ENCODE measurements around the gene SCTR.

The SCTR gene

GRCh38 chr2:119466373-119466772 is 57.9 kb downstream of the SCTR start:
- no peak for TF ChIP-seq CTCF (IDR thresholded peaks at IDR 0.05; ENCODE audit: insufficient read depth, low read length)
- TF ChIP-seq, protein P1, sequence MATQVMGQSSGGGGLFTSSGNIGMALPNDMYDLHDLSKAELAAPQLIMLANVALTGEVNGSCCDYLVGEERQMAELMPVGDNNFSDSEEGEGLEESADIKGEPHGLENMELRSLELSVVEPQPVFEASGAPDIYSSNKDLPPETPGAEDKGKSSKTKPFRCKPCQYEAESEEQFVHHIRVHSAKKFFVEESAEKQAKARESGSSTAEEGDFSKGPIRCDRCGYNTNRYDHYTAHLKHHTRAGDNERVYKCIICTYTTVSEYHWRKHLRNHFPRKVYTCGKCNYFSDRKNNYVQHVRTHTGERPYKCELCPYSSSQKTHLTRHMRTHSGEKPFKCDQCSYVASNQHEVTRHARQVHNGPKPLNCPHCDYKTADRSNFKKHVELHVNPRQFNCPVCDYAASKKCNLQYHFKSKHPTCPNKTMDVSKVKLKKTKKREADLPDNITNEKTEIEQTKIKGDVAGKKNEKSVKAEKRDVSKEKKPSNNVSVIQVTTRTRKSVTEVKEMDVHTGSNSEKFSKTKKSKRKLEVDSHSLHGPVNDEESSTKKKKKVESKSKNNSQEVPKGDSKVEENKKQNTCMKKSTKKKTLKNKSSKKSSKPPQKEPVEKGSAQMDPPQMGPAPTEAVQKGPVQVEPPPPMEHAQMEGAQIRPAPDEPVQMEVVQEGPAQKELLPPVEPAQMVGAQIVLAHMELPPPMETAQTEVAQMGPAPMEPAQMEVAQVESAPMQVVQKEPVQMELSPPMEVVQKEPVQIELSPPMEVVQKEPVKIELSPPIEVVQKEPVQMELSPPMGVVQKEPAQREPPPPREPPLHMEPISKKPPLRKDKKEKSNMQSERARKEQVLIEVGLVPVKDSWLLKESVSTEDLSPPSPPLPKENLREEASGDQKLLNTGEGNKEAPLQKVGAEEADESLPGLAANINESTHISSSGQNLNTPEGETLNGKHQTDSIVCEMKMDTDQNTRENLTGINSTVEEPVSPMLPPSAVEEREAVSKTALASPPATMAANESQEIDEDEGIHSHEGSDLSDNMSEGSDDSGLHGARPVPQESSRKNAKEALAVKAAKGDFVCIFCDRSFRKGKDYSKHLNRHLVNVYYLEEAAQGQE (IDR thresholded peaks at IDR 0.05; ENCODE audit: insufficient replicate concordance, low read depth), result no peak
- no peak for TF ChIP-seq POLR2AphosphoS5 (IDR thresholded peaks at IDR 0.05; ENCODE audit: low read depth)
- no peak for TF ChIP-seq GABPA (IDR thresholded peaks at IDR 0.05; ENCODE audit: low read depth)
- no peak for TF ChIP-seq SPI1 (IDR thresholded peaks at IDR 0.05; ENCODE audit: borderline replicate concordance, low read depth)
- no peak overlapping the region for H3K4me3 ChIP-seq (replicated peaks; ENCODE audit: insufficient read depth, low read length)
- no peak for DNase-seq (ENCODE audit: low read depth in 1 of 2, low spot score in 1 of 2)
- no peak overlapping the region for H3K27ac ChIP-seq (replicated peaks)
- no peaks in the 10 kb centered on the region for H3K27me3 ChIP-seq (ENCODE audit: insufficient read depth, poor library complexity, severe bottlenecking)

DNA sequence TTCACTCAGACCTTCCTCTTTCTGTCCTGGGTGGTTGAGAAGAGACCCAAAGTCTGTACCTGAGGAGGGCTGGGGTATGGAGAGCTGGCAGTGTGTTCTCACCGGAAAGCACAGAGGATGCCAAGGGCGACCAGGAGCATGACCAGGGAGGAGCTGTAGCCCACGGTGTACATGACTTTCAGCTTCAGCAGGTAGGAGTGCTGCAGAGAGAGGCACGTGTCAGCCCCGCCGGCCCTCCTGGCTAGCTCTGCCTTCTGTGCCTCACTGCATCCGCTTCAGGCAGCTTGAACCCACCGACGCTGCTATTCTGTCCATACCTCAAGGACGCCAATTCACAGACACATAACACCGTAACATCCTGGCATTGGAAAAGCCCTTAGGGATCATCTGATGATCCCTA is 58.6 kb downstream of the SCTR start:
- no peak for TF ChIP-seq GABPA (IDR thresholded peaks at IDR 0.05; ENCODE audit: low read depth)
- TF ChIP-seq SPI1 (IDR thresholded peaks at IDR 0.05; ENCODE audit: borderline replicate concordance, low read depth), result no peak
- TF ChIP-seq POLR2AphosphoS5 (IDR thresholded peaks at IDR 0.05; ENCODE audit: low read depth), result no peak
- TF ChIP-seq, protein P1 (IDR thresholded peaks at IDR 0.05; ENCODE audit: insufficient replicate concordance, low read depth), result no peak
- no peak for TF ChIP-seq CTCF (IDR thresholded peaks at IDR 0.05; ENCODE audit: insufficient read depth, low read length)
- no peak overlapping the region for H3K27ac ChIP-seq (replicated peaks)
- no peak for DNase-seq (ENCODE audit: low read depth in 1 of 2, low spot score in 1 of 2)

DNA sequence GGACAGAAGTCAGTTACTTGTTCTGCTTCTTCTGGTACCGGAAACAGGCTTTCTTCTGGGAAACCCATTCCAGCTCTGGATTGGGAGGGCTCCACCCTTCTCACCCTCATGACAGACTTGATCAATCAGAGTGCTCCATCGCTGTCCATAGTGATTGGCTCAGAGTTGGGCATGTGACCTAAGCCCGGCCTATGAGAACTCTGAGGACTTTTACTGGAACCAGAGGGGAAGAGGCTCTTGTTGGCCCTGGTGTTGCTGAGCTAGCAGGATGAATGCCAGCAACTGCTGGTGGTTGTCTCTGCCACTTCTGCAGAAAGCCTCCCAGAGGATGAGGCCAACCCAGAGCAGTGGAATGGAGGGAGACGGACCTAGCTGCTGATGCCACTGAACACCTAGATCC is 59.3 kb downstream of the SCTR start:
- no peak for TF ChIP-seq CTCF (IDR thresholded peaks at IDR 0.05; ENCODE audit: insufficient read depth, low read length)
- no peak for TF ChIP-seq SPI1 (IDR thresholded peaks at IDR 0.05; ENCODE audit: borderline replicate concordance, low read depth)
- no peak for TF ChIP-seq POLR2AphosphoS5 (IDR thresholded peaks at IDR 0.05; ENCODE audit: low read depth)
- TF ChIP-seq GABPA (IDR thresholded peaks at IDR 0.05; ENCODE audit: low read depth), result no peak
- TF ChIP-seq, protein P1 (IDR thresholded peaks at IDR 0.05; ENCODE audit: insufficient replicate concordance, low read depth), result no peak
- Histone ChIP-seq H3K27me3 (ENCODE audit: insufficient read depth, poor library complexity, severe bottlenecking) (no peaks in the 10 kb centered on the region), H3K4me3 (replicated peaks; ENCODE audit: insufficient read depth, low read length) (no peak overlapping the region), H3K27ac (replicated peaks) (no peak overlapping the region)
- DNase-seq (ENCODE audit: low read depth in 1 of 2, low spot score in 1 of 2), result no peak

More for the DNA sequence above, 58.6 kb downstream of the SCTR start:
- Histone ChIP-seq H3K4me3 (replicated peaks; ENCODE audit: insufficient read depth, low read length) (no peak overlapping the region), H3K27me3 (ENCODE audit: insufficient read depth, poor library complexity, severe bottlenecking) (no peaks in the 10 kb centered on the region)
